ENCODE measurements around the gene TRIM41. TPM values are rescaled to one million over a fixed set of nuclear protein-coding genes. Genes with fewer than 3 reads are reported as not detected.

Gene TRIM41
- total and polyA plus RNA-seq, 9 of the 15 experiments (the other 6 are each of a cell fraction or from before 2014, with no cell fraction given), result 1.8 to 47.6 (median 20.9) TPM

DNA sequence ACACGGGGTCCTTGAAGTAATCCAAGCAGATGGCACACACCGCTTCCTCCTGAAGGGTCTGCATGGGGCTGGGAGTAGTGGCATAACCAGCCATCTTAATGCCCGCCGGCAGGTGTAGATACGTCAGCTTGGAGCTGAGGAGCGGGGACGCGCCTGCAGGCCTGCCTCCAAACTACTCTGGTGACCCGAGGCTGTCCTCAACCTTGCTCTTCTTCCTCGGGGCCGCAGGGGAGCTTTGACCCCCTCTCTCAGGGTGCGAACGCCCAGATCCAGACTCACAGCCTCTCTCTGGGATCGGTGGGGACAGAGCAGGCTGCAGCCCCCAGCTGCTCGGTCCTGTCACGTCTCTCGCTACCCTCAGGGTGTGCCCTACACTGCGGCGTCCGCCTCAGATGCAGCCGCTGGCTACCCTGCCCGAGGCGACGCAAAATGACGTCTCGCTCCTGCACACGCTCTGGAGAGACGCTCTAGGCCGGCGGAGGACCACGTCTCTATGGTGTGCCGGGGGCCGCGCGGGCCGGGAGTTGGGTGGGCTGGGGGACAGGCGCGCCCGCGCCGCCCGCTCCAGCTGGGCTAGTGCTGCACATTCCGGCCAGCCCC, 37.7 kb downstream of the TRIM41 start, which contains the start of gene TRIM52 (continued):
- TF ChIP-seq TEAD4 (IDR thresholded peaks at IDR 0.05; ENCODE audit: low read length) (peak; percentile 8; the same call in 1 of the 2 replicates), TEAD4 (CRISPR knock-in tag; IDR thresholded peaks at IDR 0.05; ENCODE audit: borderline replicate concordance) (no peak), MCM3 (IDR thresholded peaks at IDR 0.05) (no peak), PML (IDR thresholded peaks at IDR 0.05; ENCODE audit: low read length) (no peak; the same call in 1 of the 2 replicates), E2F4 (CRISPR knock-in tag; IDR thresholded peaks at IDR 0.05; ENCODE audit: low read depth) (no peak), TEAD2 (tag; IDR thresholded peaks at IDR 0.05) (no peak), NR3C1 (CRISPR knock-in tag; IDR thresholded peaks at IDR 0.05) (no peak), ERF (CRISPR knock-in tag; IDR thresholded peaks at IDR 0.05) (no peak), SREBF1 (IDR thresholded peaks at IDR 0.05; ENCODE audit: borderline replicate concordance, low read depth, low read length) (no peak), U2AF2 (optimal IDR thresholded peaks at IDR 0.05; ENCODE audit: low read depth, low read length) (no peak), FIP1L1 (IDR thresholded peaks at IDR 0.05; ENCODE audit: low read depth, low read length, poor library complexity, severe bottlenecking) (no peak), SLC30A9 (CRISPR knock-in tag; IDR thresholded peaks at IDR 0.05) (no peak), ETV1 (tag; conservative IDR thresholded peaks at IDR 0.05; ENCODE audit: low read depth) (0 out of 2 replicates have a peak, but pooled peaks have one; percentile 18), HDAC1 (IDR thresholded peaks at IDR 0.05) (peak in 1 of 2 experiments; percentile 93; a peak in 2 of 4 replicates), ETV6 (IDR thresholded peaks at IDR 0.05; ENCODE audit: borderline replicate concordance in 1 of 2, low read depth in 2 of 2, low read length in 1 of 2) (peak in 1 of 2 experiments; percentile 52; a peak in 1 of 4 replicates), ETV6 (CRISPR knock-in tag; IDR thresholded peaks at IDR 0.05; ENCODE audit: borderline replicate concordance) (no peak), KDM4B (IDR thresholded peaks at IDR 0.05; ENCODE audit: borderline replicate concordance in 2 of 2, low read depth in 1 of 2) (peak in 1 of 2 experiments; percentile 66; a peak in 1 of 4 replicates), ZBTB17 (CRISPR knock-in tag; IDR thresholded peaks at IDR 0.05) (no peak), KAT7 (CRISPR knock-in tag; IDR thresholded peaks at IDR 0.05; ENCODE audit: borderline replicate concordance) (no peak), GTF2B (IDR thresholded peaks at IDR 0.05; ENCODE audit: extremely low read depth, insufficient read length) (no peak), ZNF143 (CRISPR knock-in tag; IDR thresholded peaks at IDR 0.05) (no peak), TAF7 (tag; IDR thresholded peaks at IDR 0.05) (peak; percentile 38), NBN (IDR thresholded peaks at IDR 0.05; ENCODE audit: low read depth) (peak; percentile 93; the same call in 1 of the 2 replicates)
- TF ChIP-seq, protein P1, sequence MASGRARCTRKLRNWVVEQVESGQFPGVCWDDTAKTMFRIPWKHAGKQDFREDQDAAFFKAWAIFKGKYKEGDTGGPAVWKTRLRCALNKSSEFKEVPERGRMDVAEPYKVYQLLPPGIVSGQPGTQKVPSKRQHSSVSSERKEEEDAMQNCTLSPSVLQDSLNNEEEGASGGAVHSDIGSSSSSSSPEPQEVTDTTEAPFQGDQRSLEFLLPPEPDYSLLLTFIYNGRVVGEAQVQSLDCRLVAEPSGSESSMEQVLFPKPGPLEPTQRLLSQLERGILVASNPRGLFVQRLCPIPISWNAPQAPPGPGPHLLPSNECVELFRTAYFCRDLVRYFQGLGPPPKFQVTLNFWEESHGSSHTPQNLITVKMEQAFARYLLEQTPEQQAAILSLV (tag; IDR thresholded peaks at IDR 0.05), result no peak
- TF ChIP-seq, protein P2, sequence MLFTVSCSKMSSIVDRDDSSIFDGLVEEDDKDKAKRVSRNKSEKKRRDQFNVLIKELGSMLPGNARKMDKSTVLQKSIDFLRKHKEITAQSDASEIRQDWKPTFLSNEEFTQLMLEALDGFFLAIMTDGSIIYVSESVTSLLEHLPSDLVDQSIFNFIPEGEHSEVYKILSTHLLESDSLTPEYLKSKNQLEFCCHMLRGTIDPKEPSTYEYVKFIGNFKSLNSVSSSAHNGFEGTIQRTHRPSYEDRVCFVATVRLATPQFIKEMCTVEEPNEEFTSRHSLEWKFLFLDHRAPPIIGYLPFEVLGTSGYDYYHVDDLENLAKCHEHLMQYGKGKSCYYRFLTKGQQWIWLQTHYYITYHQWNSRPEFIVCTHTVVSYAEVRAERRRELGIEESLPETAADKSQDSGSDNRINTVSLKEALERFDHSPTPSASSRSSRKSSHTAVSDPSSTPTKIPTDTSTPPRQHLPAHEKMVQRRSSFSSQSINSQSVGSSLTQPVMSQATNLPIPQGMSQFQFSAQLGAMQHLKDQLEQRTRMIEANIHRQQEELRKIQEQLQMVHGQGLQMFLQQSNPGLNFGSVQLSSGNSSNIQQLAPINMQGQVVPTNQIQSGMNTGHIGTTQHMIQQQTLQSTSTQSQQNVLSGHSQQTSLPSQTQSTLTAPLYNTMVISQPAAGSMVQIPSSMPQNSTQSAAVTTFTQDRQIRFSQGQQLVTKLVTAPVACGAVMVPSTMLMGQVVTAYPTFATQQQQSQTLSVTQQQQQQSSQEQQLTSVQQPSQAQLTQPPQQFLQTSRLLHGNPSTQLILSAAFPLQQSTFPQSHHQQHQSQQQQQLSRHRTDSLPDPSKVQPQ (CRISPR knock-in tag; IDR thresholded peaks at IDR 0.05; ENCODE audit: borderline replicate concordance), result no peak

All from K562 (cell line).